ENCODE data around the gene PDXK.
A peak's percentile ranks its signal among the peaks of the same experiment; 100 is the strongest.

Gene PDXK

DNA sequence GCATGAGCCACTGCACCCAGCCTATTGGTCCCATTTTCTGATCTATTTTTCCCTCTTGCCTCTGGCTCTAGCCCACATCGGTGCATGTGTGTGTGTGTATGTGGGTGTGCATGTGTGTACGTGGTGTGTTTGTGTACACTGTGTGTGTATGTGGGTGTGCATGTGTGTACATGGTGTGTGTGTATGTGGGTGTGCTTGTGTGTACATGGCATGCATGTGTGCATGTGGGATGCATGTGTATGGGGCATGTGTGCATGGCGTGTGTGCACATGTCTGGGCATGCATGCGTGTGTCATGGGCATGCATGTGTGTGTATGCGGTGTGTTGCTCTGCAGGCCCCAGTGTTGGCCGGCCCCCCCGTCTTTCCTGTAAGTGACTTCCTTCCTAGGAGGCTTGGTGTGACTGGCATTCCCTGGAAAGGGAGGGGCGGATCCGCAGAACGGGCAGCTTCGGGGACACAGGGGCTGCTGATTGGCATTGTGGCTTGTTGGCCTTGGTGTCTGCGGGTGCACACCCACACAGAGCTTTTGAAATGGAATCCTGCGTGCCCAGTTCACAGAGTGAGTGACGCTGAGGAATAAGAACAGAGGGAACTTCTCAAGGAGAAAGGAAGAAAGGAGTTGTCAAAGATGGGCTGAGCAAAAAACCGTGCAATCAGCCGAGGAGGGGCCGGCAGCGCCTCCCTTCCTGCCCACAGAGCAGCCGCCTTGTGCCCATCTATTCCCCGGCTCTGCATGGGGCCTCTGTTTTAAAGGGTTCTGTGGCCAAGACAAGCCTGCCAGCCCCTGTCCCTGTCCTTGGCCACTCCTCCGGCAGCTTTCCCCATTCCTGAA, 8.0 kb downstream of the PDXK start:
- DNase-seq, result no peak

DNA sequence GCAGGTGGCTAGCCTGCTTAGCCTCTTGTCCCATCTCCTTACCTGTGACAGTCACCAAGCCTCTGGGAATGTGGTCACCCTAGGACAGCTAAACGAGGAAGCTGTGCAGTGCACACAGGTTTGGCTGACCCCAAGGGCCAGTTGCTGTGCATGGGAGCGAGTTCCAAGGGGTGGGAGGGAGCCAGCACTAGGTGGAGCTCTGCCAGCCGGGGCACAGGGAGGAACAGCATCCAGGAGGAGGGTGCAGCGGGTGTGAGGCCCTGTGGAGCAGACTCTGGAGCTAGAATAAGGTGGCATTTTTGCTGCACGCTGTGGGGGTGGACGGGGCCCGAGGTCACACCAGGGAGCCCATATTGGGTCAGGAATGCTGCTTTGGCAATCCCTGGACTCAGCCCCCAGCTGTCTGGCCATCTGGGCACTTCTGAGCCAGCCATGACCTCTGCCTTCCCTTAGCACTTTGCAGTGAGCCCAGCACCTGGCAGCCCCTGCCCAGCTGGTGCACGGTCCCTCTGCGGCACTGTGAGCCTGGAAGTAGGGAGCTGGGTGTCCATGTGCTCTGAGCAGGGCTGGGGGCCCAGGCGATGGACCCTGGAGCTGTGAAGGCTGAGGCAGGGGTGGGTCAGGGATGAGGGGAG, 8.7 kb downstream of the PDXK start:
- no peak for DNase-seq

DNA sequence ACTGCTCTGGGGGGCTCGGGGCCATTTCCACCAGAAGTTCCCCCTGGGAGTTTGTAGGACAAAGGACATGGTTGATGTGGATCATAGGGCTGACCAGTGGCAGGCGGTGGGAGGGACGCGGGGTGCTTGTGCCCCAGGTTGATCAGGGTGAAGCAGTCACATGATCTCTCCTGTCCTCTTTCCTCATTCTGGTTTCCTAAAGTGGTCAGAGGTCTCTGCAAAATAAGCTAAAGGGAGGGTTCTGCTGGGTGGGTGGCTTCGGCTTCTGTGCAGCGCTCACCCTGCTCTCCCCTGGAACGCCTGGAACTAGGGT, 9.2 kb downstream of the PDXK start:
- no peak for DNase-seq

DNA sequence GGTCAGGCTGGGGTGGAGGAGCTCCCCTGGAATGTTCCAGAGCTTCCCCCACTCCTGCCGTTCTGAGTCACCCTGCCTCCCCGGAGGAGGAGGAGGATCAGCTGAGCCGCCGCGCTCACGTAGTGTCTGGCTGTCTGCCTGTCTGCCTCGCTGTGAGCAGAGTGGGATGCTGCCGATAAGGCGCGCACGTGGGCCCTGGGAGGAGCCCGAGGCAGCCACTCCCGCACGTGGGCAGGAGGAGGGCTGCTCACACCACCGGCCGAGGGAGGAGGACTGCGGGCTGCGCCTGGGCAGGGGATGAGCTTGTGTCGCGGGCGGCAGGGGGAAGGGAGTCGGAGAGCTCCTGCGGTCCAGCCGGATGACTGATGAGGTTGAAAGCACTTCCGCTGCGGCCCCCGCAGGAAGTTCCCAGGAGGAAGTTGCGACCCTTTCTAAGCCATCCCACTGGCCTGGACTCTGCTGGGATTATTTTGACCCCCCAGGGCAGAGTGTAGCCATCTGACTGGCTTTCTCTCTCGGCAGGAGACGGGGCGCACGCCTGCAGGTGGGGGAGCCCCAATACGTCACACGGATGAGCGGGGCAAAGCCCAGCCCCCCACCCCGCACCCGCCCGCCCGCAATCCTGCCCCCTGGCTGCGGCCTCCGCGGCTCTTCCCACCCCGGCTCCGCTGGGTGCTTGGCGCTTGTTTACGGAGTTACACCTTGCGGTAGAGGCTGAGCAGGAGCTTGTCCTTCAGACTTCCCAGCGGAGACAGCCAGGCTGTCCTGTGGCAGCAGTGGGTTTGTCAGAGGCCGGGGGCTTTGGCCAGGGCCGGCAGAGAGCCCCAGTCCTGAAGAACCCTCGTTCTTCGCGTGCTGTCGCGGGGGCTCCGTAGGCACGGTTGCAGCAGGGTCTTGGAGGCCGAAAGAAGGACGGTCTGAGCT, 9.8 kb downstream of the PDXK start:
- peak; percentile 87 for DNase-seq

DNA sequence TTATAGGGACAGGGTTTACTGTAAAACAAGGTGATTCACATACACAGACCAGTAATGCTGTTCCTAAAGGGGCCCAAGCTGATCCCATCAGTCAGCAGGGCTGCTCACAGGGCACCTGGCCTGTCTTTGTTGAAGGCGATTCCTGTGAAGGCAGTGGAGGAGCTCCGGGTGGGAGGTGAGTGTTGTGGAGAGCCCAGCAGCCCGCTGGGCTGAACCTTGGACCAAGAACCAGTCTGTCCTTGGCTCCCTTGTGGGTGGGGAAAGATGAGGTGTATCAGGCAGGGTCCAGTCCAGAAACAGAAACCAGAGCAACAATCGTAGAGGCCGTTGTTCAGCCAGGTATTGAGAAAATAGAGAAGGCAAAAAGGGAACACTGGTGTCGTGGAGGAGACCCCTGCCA, 12.5 kb downstream of the PDXK start:
- DNase-seq, result no peak

DNA sequence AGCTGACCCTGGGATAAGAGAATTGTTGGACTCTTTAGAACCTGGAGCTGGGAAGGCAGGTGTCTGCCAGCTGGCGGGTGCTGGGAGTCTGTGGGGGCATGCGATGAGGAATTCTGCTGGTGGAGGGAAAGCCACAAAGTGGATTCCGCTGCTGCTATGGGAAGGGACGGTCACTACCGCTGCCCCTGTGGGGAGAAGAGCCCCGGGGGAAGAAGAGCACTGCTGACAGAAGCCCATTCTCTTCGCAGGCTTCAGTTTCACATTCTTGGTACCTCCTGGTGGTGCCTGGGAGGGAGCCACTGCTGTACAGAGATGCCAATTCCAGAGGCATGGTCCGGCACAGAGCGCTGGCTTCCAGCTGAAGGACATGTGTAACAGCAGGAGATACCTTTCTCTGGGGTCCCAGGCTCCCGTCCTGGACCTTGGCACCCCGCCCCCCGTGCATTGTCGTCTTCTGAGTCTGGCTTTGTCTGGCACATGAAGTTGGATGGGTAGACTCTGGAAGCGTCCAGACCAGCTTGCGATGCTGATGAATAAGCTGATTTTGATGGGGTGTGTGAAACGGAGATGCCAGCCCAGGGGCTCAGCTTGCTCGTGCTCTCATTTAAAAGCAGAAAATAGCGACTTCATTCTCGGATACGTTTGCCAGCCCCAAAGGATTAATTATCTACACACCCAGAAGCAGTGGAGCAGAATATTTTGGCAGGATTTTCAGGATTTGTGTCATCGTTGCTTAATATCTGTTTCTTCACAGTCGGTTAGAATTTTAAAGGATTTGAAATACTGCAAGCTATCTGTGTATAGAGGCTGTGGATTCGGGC, 13.2 kb downstream of the PDXK start:
- DNase-seq, result no peak

DNA sequence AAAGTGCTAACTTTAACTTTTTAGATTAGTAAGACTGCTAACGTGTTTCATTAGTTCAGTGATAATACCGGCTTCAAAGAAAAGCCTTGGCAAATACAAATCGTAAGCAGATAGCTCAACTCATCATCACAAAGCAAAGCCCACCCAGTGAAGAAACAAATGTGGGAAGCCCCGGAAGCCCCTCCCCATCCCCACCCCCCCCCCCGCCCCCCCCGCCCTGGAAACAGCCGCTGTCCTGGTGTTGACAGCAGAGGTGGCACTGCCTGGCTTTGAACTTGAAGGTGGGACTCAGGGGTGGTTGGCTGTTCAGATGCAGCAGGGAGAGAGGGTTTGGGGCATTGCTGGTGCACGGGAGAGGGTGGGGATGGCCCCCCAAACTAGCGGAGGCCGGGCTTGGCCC, 14.1 kb downstream of the PDXK start:
- no peak for DNase-seq

DNA sequence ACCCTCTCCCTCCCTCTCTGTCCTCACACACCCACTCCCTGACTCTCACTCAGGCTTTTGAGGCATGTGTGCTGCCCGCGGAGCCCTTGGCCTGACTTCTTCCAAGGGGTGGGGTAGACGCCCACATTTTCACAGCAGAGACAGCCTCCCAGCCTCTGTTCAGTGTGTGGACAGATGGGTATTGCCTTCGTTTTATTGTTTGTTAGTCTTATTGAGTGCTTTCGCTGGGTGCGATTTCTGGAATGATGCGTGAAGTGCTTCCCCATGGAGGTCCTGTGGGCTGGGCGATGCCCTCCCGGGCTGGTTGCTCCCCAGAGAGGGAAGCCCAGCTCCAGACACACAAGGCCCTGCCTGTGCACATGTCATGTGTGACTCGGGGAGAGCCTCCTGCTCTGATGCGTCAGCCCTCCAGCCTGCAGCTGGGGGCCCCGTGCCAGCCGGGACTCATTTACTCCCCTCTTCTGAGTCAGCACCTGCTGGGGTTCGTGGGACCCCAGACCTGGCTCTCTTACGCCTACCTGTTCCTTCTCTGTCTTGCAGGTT, 14.7 kb downstream of the PDXK start:
- DNase-seq, result no peak

DNA sequence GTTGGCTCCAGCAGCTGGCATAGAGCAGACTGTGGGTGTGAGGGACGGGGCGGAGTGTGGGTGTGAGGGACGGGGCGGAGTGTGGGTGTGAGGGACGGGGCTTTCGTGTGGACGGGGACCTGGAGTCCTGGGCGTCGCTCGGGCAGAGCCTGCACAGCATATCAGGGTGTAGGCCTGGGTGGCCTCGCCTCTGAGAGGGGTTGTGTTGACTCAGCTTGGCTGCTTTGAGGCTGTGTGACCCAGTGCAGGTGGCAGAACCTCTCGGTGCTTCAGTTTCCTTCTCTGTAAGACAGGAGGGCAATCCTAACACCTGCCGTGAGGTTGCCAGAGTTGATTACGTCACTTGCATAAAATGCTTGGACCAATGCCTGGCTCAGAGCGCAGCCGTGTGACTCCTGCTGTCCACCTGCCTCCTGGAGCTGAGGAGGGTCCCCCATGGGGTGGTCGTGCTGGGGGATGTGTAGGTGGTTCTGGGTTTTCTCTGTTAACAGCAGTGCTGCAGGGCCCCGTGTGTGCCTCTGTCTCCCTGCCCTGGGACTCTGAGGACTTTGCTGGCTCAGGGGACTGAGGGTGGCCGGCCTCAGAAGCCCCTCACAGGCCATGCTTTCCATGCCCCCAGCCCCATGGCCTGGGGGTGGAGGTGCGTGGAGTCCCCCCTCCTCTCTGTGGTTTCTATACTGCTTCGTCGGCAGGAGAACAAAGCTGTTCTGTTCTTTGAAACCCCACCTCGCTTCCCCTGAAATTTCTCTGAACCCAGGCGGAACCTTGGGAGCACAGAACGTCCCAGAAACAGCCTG, 15.4 kb downstream of the PDXK start:
- DNase-seq, result peak; percentile 32

DNA sequence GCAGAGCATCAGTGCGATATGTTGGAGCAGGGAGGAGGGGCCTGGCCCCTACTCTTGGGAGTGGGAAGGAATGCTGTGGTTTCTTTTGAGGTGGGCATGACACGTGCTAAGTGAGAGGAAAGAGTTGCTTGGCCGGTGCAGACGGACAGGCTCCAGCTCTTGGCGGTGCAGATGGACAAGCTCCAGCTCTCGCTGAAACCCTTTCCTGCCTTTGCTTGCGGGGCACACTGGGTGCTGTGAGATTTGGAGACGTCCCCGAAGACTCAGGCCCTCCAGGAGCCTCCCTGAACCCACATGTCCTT, 15.9 kb downstream of the PDXK start:
- DNase-seq, result no peak

DNA sequence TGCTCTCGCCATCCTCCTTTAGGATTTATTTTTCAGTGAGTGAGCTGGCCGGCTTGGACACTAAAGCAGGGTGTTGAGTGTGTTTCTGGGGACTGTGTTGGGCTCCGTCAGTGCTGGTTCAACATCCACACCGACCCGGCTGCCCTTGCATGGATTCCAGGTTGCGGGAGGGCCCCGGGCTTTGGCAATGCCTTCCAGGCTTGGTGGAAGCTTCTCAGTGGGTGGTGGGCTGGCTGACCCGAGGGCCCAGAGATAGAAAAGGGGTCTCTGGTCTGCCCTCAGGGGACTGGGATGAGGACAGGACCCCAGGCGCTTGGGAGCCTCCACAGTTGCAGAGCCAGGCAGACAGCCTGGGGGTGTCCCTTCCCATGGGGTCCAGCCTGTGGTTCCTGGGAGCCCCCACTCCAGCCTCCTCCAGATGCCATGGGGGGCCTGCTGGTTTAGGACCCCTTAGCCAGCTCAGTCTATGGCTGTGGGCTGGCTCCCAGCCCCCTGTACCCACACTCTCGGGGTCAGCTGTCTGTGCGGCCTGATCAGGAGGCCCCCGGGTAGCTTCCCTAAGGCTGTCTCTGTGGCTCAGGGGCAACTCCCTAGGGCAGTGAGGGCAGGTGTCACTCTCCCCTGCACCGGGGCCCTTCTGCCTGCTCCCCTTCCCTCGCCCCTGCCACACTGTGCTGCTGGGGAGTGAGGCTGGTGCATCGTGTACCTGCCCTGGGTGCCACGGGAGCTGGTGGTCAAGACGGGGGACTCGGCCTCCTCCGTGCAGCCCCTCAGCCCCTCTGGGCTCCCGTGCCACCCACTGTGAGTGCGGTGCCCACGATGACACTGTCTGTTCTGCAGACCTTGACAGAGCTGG, 16.5 kb downstream of the PDXK start:
- DNase-seq, result no peak

DNA sequence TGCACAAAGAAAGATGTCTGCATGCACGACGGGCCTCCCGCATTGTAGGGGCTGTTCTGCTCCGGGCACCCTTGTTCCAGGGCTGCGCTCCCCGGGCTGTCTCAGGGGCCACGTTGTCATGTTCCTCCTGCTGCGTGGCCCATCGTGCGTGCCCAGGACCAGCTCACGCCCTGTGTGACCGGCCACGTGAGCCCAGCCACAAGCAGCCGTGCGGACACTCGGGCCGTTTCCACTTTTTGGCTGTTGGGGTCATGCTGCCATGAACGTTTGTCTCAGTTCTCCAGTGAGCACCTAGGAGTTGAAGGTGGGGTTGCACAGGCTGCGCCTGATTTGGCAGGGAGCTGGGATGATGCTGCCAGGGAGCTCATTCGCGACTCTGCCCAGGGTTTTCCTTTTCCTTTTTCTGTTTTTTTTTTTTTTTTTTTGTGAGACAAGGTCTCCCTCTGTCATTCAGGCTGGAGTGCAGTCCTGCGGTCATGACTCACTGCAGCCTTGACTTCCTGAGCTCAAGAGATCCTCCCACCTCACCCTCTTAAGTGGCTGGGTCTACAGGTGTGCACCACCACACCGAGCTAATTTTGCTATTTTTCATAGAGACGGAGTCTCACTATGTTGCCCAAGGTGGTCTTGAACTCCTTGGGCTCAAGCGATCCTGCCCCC, 17.4 kb downstream of the PDXK start:
- no peak for DNase-seq

DNA sequence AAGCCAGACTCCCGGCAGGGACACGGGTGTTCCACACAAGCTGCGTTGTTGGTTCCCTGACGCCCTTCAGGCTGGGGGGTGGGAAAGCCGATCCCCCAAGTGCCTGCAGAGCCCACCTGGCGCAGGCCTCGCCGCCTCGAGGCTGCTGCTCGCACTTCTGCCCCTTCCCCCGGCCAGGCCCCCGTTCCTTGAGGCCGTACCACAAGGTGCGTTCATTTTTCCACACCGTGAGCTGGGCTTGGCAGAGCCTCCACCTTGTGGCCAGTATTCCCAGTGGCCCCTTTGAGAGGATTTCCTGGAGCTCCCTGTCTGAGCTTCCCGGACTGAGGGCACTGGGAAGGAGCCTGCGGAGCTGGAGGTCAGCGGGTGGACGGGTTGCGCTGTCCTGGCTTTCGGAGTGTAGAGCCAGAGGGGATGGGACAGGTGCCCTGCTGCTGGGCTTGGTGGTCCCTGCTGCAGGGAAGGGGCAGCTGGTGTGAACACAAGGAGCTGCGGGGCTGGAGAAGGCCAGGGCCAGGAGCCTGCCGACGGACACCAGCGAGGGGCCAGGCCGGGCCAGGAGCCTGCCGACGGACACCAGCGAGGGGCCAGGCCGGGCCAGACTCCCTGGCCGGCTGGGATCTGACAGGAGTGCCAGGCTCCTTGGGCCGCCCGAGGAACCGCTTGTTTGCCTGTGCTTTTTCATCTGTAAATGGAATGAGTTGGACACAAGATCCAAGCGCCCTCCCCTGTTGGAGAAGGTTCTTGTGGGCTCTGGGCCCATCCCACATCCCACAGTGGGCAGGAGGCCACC, 18.4 kb downstream of the PDXK start:
- DNase-seq, result no peak

DNA sequence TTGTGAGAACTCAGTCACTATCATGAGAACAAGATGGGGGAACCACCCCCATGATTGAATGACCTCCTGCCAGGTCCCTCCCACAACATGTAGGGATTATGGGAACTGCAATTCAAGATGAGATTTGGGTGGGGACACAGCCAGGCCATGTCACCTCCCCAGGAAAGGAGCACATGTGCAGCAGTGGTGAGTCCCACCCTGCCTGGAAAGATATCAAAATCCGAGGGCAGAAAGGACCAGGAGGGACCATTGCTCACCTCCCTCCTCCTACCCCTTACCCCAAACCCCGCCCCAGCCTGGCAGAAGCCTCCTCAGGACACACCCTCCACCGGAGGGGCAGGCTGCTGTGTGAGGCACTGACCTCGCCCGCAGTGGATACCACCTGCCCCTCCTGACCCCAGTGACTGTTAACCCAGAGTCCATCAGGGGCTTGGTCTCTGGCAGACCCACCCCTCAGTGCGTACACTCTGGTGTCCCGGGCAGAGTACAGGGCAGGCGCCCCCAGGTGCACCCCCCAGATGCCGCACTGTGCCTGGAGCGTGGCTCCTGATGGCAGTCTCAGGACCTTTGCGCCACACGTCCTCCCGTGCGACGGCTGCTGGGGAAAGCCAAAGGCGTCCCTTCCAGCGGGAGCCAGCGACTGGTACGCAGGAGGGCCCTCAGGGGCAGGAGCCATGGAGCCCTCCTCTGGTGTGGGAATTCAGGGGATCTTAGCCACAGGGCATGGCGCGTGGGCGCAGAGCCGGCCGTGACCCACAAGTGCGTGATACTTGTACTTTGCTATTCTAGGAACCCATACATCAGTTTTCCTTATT, 20.9 kb downstream of the PDXK start:
- no peak for DNase-seq

DNA sequence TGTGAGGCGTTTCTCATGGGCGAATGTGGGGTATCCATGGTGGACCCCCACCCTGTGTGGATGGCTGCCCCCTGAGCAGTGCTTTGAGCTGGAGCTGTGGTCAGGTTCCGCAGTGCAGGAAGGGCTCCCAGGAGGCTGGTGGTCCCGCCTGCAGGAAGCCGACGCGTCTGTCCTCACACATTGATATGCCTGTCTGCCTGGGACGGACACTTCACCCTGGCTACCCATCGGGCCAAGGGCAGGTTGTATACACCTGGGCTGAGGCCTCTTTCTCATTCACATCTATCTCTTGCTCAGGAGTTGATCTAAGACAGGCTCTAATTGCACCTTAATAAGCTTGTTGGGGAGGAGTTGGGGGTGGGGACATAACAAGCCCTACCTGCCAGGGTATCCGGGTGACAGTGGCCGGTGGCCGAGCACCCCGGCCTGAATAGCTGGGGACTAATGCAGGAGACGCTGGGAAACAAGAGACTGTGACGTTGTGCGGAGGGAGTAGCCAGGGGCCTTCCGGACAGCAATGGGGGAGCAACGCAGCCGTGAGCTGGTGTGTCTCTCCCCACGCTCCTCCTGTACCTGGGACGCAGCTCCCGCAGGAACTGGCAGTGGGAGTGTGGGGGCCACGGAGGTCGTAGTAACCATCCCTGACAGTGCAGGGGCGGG, 21.7 kb downstream of the PDXK start:
- DNase-seq, result no peak

DNA sequence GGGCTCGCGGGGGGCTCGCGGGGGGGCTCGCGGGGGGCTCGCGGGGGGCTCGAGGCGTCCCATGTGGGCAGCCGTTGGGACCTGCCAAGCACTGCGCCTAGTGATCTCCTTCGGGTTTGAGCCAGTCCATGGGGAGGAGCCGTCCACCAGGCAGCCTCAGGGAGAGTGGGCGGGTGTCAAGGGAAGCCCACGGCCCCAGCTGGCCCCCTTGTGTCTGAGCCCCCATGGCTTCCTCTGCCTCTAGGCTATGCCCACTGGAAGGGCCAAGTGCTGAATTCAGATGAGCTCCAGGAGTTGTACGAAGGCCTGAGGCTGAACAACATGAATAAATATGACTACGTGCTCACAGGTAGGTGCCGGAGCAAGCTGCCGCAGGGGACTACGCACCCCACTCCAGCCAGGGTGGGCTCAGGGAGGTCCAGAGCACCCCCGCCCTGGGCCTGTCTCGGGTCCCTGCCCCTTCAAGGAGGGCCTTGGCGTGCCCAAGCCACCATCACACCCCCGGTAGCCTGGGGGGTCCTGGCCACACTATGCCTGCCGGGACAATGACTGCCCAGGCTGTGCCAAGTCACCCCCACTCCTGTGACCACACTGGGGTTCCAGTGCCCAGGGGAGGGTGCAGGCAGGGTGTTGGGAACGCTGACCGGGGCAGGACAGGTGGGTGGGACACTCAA, 22.6 kb downstream of the PDXK start:
- DNase-seq, result no peak

DNA sequence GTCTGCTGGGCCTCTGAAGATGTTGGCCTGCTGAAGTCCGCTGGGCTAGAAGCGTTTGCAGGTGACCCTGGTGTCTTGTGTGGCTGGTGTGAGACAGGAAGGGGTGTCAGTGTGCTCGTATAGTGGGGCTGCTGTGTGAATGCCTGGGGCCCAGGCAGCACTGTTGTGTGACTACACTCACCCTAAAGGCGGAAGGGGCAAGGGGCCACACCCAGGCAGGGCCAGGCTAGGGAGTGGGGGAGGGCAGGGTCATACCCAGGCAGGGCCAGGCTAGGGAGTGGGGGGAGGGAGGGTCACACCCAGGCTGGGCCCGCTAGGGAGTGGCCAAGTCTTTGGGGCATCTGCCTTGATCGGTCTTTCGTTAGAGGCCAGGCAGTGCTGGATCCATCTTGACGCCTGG, 25.0 kb downstream of the PDXK start:
- no peak for DNase-seq

Measured in activated CD4-positive, alpha-beta T cell treated with anti-CD3 and anti-CD28 coated beads, Interleukin-2, Interleukin-6, amounts not matched to agents 100 ng/mL and 50 ng/mL, durations not matched to agents 16 hours and 8 hours (primary cell).